HG02763 (cell line): ENCODE results near the gene WDR3.

Experiments
- ATAC-seq: cut with Tn5 transposase; IDR thresholded peaks from one replicate; pipeline ENCODE4 v1.9.1; 2021; ENCODE audit warnings: mild to moderate bottlenecking, moderate library complexity; ENCODE audit not compliant: unreplicated experiment

The WDR3 gene

GRCh38 chr1:117942293-117942692 is 12.8 kb downstream of the WDR3 start:
- no peak for ATAC-seq

GRCh38 chr1:117952386-117952785 is 22.8 kb downstream of the WDR3 start:
- no peak for ATAC-seq

- no peak for ATAC-seq
Measured at GRCh38 chr1:117959364-117959763, 29.8 kb downstream of the WDR3 start.

GRCh38 chr1:117964290-117965038 is 34.9 kb downstream of the WDR3 start:
- no peak for ATAC-seq

GRCh38 chr1:117967477-117967876 is 37.9 kb downstream of the WDR3 start:
- no peak for ATAC-seq

GRCh38 chr1:117967881-117968280 is 38.3 kb downstream of the WDR3 start:
- no peak for ATAC-seq

GRCh38 chr1:117970252-117970651 is 40.7 kb downstream of the WDR3 start:
- no peak for ATAC-seq

GRCh38 chr1:117971777-117972176 is 42.2 kb downstream of the WDR3 start:
- ATAC-seq: no peak

- no peak for ATAC-seq
Measured at GRCh38 chr1:117976381-117976780, 46.8 kb downstream of the WDR3 start.

- no peak for ATAC-seq
Measured at GRCh38 chr1:117981455-117982192, 52.1 kb downstream of the WDR3 start.

GRCh38 chr1:117985239-117985638 is 55.7 kb downstream of the WDR3 start:
- no peak for ATAC-seq

- peak; percentile 66 for ATAC-seq
Measured at GRCh38 chr1:117985973-117986372, 56.4 kb downstream of the WDR3 start.

- no peak for ATAC-seq
Measured at GRCh38 chr1:118004312-118004711, 74.8 kb downstream of the WDR3 start.

GRCh38 chr1:118007391-118007790 is 77.9 kb downstream of the WDR3 start:
- ATAC-seq: no peak

- no peak for ATAC-seq
Measured at GRCh38 chr1:118008011-118008410, 78.5 kb downstream of the WDR3 start.

- no peak for ATAC-seq
Measured at GRCh38 chr1:118012515-118013124, 83.1 kb downstream of the WDR3 start.

- ATAC-seq: no peak
Measured at GRCh38 chr1:118013336-118013735, 83.8 kb downstream of the WDR3 start.

- ATAC-seq: no peak
Measured at GRCh38 chr1:118013938-118014337, 84.4 kb downstream of the WDR3 start.
